Mucosa of stomach (tissue), 1 donor: Measurements from ENCODE around the gene OR51D1.
A peak's percentile ranks its signal among the peaks of the same experiment; 100 is the strongest.

ENCODE experiments used
- H3K27me3 ChIP-seq: one replicate; pipeline ENCODE4 v1.7.0; 2013; ENCODE audit warnings: mild to moderate bottlenecking, low read length; ENCODE audit not compliant: control insufficient read depth, insufficient read depth
- H3K36me3 ChIP-seq: one replicate; pipeline ENCODE4 v1.7.0; 2013; ENCODE audit warnings: low read length; ENCODE audit not compliant: control insufficient read depth, insufficient read depth
- H3K4me1 ChIP-seq: one replicate; pipeline ENCODE4 v1.7.0; 2013; ENCODE audit warnings: mild to moderate bottlenecking, low read length; ENCODE audit not compliant: control insufficient read depth, insufficient read depth
- H3K4me3 ChIP-seq: one replicate; pipeline ENCODE4 v1.7.0; 2013; ENCODE audit warnings: low read length
- H3K9ac ChIP-seq: one replicate; pipeline ENCODE4 v1.7.0; 2013; ENCODE audit warnings: mild to moderate bottlenecking, low read length, moderate library complexity
- H3K9me3 ChIP-seq: one replicate; pipeline ENCODE4 v1.7.0; 2013; ENCODE audit warnings: mild to moderate bottlenecking, low read length, moderate library complexity; ENCODE audit not compliant: control insufficient read depth
- donor health status: Pancreatic carcinoma.

The OR51D1 gene, protein sequence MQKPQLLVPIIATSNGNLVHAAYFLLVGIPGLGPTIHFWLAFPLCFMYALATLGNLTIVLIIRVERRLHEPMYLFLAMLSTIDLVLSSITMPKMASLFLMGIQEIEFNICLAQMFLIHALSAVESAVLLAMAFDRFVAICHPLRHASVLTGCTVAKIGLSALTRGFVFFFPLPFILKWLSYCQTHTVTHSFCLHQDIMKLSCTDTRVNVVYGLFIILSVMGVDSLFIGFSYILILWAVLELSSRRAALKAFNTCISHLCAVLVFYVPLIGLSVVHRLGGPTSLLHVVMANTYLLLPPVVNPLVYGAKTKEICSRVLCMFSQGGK

DNA sequence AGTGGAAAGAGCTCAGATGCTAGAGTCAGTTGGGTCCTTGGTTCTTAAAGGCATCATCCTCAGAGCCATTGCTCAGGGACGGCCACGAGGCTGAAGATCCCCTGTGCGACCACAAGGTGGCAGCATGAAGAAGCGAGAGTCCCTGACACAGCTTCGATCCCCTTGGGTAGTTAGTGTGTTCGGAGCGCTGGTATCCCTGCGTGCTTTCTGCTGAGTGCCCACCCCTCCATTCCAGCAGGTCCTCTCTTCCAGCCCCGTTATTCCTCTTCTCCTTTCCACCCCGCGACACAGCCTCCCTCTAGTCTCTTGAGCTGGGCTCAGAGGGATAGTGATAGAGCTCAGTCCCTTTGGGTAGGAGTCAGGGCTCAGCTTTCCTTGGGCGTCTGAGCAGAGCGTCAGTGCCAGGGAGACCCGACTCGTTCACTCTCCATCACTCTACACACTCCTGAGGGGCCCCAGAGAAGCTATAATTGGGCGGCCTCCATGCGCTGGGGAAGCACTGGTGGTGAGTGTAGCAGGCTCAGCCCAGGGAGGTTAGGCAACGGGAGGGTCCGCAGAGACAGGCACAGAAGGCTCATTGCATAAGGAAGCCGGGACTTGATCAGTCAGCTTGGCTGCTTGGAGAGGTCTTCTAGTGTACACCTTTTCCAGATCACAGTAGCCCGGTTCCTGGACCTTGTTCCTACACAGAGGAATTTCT, at the start of gene OR51D1:
Gene OR51D1, plus strand, starts transcription at position 516 of the 700 bp plus-strand sequence. CDS start 2,314 bp downstream, outside the sequence.
- H3K4me3 ChIP-seq: no peak within 1 kb of the TSS

DNA sequence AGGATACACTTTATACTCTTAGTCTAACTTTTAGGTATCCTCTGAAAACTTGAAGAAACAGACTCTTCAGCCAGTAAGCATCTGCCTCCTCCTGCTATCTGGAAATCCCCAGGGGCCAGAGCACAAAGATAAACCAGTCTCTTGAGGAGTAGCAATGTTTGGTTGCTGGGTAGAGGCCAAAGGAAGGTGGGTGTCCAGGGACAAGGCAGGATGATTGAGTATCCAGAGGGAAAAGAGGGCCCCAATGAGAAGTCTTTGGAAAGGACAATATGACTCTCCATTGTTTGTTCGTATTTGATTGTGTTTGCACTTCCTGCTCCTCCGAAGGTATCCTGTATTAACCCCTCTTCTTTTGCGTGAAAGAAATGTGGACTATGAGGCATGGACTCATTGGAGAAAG, 48.3 kb upstream of the OR51D1 start:
- Histone ChIP-seq H3K4me1 (no peaks in the 10 kb centered on the region), H3K9ac (no peak overlapping the region), H3K4me3 (no peak overlapping the region)

More for the DNA sequence above, at the start of gene OR51D1:
- no peaks in the 10 kb centered on the region for H3K36me3 ChIP-seq
- H3K9me3 ChIP-seq: no peaks in the 10 kb centered on the region
- H3K27me3 ChIP-seq: peaks cover 9% of the 10 kb centered on the region
- no peaks in the 10 kb centered on the region for H3K4me1 ChIP-seq
- H3K9ac ChIP-seq: no peak within 1 kb of the TSS

DNA sequence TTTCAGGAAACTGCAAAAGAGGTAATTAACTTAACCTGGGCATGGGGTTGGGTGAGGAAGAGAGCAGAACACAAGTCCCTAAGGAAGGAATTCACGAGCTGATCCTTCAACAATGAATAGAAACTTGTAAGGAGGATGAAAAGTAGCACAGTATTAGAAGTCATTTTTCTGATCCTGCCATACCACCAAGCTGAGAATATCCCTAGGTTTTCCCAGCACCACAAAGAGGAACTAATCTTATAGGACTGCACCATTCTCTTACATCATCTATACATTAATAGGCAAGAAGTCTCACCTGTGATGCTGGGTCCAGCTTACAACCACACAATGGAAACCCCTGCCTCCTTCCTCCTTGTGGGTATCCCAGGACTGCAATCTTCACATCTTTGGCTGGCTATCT, 43.5 kb upstream of the OR51D1 start, which contains the start of gene OR52I1:
Gene OR52I1, plus strand, starts transcription at position 301 of the 400 bp plus-strand sequence. Its CDS starts 0 bp downstream, at position 301.
- Histone ChIP-seq H3K4me1 (no peaks in the 10 kb centered on the region), H3K9ac (no peak within 1 kb of the TSS), H3K27me3 (no peaks in the 10 kb centered on the region), H3K4me3 (no peak within 1 kb of the TSS), H3K9me3 (no peaks in the 10 kb centered on the region), H3K36me3 (no peaks in the 10 kb centered on the region)

More for the DNA sequence above, 48.3 kb upstream of the OR51D1 start:
- Histone ChIP-seq H3K36me3 (no peaks in the 10 kb centered on the region), H3K9me3 (no peaks in the 10 kb centered on the region), H3K27me3 (no peaks in the 10 kb centered on the region)

DNA sequence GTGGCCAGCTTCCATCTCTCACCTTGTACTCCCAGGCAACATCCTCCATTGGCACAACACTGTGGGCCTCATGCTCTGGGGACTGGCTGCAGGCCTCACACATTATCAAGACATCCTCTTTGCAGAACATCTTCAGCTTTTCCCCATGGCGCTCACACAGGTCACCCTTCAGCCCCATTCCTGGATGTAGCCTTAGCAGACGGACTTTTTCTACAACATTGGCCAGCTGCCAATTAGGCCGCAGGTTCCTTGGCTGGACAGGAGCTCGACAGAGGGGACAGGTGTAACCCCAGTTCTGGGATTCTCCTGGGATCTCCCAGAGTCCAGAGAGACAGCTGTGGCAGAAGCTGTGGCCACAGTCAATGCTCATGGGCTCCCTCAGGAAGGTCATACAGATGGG, 32.2 kb upstream of the OR51D1 start:
- Histone ChIP-seq H3K27me3 (no peaks in the 10 kb centered on the region), H3K9ac (no peak overlapping the region), H3K4me1 (no peaks in the 10 kb centered on the region), H3K36me3 (no peaks in the 10 kb centered on the region), H3K9me3 (no peaks in the 10 kb centered on the region), H3K4me3 (no peak overlapping the region)

DNA sequence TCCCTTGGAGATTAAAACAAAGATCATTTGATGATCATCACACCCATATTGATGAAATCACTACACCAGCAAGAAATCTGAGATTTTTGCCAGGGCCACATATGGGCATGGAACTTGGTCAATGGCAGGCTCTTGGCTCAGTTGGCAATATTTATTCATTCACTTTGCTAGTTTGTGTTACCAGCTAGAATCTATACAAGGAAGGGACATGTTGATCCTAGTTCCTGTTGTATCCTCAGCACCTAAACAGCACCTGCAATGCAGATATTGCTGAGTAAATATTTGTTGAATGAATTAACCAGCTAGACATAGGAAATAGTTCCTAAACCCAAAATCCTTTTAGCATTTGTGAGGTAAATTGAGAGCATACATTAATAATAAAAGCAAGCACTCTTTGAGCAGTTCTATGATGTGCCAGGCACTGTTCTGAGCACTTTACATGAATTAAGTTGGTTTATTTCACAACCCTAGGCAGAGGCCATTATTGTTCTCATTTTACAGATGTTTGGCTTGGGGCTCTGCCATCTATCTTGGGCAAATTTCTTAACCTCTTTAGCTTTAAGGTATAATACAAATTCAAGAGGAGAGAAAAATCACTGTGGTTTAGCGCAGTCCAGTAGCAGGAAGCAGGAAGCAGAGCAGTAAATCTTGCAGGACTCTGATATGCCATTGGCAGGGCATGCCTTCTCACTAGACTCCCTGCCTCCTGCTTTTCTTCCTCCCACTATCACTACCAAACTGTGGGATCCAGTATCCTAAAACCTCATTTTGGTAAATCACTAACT, 30.9 kb upstream of the OR51D1 start:
- no peak overlapping the region for H3K4me3 ChIP-seq
- H3K4me1 ChIP-seq: no peaks in the 10 kb centered on the region
- H3K27me3 ChIP-seq: no peaks in the 10 kb centered on the region
- H3K9me3 ChIP-seq: no peaks in the 10 kb centered on the region
- peak overlapping the region; percentile 85 for H3K9ac ChIP-seq
- H3K36me3 ChIP-seq: no peaks in the 10 kb centered on the region

DNA sequence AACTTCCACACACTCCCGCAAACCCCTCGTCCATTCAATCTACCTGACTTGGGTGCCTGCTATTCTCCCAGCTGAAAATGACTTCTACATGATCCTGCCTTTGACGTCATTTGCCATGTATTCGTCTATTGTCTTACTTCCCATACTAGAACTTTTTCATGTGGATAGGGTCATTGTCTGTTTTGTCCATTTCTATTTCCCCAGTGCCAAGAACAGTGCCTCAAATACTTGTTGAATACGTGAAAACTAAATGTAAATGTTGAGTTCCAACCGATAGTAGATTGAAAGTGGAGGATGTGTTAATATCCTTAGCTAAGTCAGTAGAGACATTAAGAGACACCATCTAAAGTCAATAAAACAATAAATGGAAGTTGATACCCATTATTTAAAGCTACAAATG, 30.2 kb upstream of the OR51D1 start:
- peak overlapping the region; percentile 77 for H3K4me3 ChIP-seq
- no peaks in the 10 kb centered on the region for H3K36me3 ChIP-seq
- no peaks in the 10 kb centered on the region for H3K4me1 ChIP-seq
- H3K27me3 ChIP-seq: no peaks in the 10 kb centered on the region
- peak overlapping the region; percentile 85 for H3K9ac ChIP-seq
- no peaks in the 10 kb centered on the region for H3K9me3 ChIP-seq

DNA sequence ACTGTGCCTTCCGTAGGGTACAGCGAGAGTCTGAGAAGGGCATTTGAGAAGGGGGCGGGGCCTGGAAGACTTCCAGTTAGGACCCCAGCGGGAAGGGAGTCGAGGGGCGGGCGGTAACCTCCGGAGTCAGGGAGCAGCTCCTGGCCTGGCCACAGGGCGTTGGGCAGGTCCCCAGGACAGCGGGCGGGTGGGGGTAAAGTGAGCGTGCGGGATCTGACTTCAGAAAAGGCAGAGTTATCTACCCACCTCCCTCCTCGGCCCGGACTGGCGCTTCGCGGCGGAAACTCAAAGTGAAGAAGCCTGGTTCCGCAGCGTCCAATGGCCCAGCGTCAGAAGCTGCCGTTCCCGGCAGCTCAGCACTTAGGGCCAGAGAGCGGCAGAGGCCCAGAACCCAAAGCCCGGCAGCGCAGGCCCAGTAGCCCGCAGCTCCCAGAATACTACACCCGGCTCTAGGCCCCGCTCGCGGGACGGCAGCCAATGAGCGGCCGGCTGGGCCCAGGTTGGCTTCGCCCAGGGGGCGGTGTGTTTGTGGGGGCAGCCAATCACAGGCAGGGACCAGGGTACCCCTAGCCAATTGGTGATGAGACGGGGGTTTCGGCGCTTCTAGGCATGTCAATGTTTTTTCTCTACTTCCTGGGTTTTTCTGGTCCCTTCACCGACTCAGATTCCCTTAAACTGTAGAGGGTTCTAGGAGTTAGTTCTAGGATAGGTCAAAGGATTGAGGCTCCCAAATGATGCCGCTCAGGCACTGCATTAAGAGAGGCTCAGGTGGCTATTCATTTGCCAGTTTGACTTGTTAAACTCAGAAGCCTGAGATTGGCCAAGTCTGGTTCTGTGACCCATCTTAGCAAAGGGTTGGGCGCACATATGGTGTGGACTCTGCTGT, 29.3 kb upstream of the OR51D1 start, which contains the start of gene TRIM68:
Gene TRIM68, minus strand, starts transcription at position 451 of the 886 bp plus-strand sequence. CDS start 2,727 bp downstream, outside the sequence.
- no peaks in the 10 kb centered on the region for H3K4me1 ChIP-seq
- peak within 1 kb of the TSS; percentile 85 for H3K9ac ChIP-seq
- no peaks in the 10 kb centered on the region for H3K36me3 ChIP-seq
- no peaks in the 10 kb centered on the region for H3K27me3 ChIP-seq
- no peaks in the 10 kb centered on the region for H3K9me3 ChIP-seq
- peak within 1 kb of the TSS; percentile 77 for H3K4me3 ChIP-seq

DNA sequence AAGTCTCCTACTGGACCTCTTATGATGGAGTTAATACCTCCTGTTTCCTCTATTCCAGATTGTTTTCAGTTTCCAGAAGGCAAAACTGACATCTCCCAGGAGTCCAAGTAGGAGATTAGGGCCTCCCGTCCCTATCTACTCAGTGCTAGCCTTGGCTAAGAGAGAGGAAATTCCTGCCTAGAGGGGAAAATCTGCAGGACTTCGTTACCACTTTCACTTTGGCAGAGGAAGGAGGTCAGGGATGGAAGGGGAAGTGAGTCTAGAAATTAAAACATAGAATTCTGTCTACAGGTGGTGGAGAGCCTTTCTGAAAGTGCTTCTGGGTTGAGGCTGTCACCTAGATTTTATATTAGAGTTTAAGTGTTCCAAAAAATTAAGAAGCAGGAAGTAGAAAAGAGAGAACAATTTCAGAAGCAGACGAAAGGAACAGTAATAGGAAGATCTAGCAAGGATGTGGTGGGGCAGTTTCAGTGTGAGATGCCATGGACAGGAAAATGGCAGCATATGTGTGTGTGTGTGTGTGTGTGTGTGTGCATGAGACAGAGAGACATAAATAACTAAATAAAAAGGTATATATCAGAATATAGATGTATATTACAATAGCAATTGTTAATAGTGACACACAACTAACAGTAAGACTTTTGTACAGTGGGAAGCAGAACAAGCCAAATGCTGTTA, 26.9 kb upstream of the OR51D1 start:
- Histone ChIP-seq H3K4me3 (no peak overlapping the region), H3K27me3 (no peaks in the 10 kb centered on the region), H3K36me3 (no peaks in the 10 kb centered on the region), H3K9me3 (no peaks in the 10 kb centered on the region), H3K9ac (no peak overlapping the region), H3K4me1 (no peaks in the 10 kb centered on the region)

DNA sequence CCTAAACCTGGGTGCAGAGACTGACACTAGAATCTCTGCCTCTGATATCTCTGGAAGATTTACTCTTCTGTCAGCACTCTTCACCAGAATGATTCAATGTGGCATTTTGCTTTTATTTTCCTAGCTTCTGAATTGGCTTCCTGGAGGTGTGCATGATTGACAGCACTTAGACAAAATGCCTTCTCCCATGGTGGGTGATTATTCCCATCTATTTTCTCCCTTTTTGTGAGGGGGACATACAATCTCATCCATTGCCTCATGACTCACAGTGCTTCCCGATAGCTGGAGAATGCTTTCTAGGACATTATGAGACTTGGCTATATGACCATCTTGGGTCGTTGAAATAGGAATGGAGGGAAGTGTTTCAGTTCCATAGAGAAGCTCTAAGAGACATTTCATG, 25.3 kb upstream of the OR51D1 start:
- no peaks in the 10 kb centered on the region for H3K4me1 ChIP-seq
- no peaks in the 10 kb centered on the region for H3K9me3 ChIP-seq

DNA sequence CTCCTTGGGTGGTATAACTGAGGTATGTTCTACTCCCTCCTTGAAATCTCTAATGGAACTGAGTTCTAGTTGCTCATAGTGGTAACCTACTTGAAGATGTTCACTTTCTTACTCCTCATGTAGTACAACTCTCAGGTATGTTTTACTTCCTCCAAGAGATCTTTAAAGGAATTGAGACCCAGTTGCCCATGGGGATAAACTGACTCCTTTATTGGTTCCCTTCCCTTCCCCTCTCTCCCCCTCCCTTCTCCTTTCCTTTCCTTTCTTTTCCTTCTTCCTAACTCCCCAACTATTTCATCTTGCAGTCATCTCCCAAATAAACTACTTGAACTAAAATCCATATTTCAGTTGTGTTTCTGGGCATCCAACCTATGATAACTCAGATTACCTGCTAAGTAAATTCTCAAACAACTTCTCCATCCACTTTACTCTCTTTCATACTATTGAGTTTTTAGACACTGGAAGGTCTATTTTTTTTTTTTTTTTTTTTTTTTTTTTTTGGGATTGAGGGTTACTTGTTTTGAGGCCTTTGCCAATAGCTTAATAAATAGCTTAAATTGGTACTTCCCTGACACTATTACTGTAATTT, 21.3 kb upstream of the OR51D1 start:
- Histone ChIP-seq H3K27me3 (peaks cover 4% of the 10 kb centered on the region), H3K36me3 (no peaks in the 10 kb centered on the region), H3K4me1 (no peaks in the 10 kb centered on the region), H3K9ac (no peak overlapping the region), H3K4me3 (no peak overlapping the region), H3K9me3 (no peaks in the 10 kb centered on the region)

More for the DNA sequence above, 25.3 kb upstream of the OR51D1 start:
- Histone ChIP-seq H3K36me3 (no peaks in the 10 kb centered on the region), H3K9ac (no peak overlapping the region), H3K27me3 (no peaks in the 10 kb centered on the region), H3K4me3 (no peak overlapping the region)
